ENCODE results near the gene DYNLT4.

GRCh38 chr1:44855742-44856141 is 48.6 kb upstream of the DYNLT4 start:
- no peak for TF ChIP-seq POLR2A (IDR thresholded peaks at IDR 0.05; ENCODE audit: low read depth, low read length)
- TF ChIP-seq POLR2AphosphoS5 (IDR thresholded peaks at IDR 0.05; ENCODE audit: low read depth, low read length), result no peak
- no peak for TF ChIP-seq TAF1 (IDR thresholded peaks at IDR 0.05; ENCODE audit: low read depth, low read length)
- TF ChIP-seq SPI1 (IDR thresholded peaks at IDR 0.05; ENCODE audit: low read depth, low read length), result no peak
- TF ChIP-seq POU2F2 (IDR thresholded peaks at IDR 0.05; ENCODE audit: low read depth, low read length), result no peak
- TF ChIP-seq PAX5 (IDR thresholded peaks at IDR 0.05; ENCODE audit: insufficient read depth, low read length, severe bottlenecking), result no peak
